GM19239 (cell line): Measurements from ENCODE around the gene ATG14.
"Not testable (repeated sequence)": the region's sequence is repeated elsewhere in the genome, so short reads cannot be mapped to it uniquely, and the experiment has no call there.

Experiments used
- DNase-seq: peaks from one replicate; pipeline ENCODE4 v3.0.0; 2011; ENCODE audit warnings: low spot score; ENCODE audit not compliant: insufficient read length
- FAIRE-seq: peaks from 2 replicates; lab custom pipeline; 2011; peaks lifted over from hg19 to GRCh38; lab: Jason Lieb, UNC

The ATG14 gene

DNA sequence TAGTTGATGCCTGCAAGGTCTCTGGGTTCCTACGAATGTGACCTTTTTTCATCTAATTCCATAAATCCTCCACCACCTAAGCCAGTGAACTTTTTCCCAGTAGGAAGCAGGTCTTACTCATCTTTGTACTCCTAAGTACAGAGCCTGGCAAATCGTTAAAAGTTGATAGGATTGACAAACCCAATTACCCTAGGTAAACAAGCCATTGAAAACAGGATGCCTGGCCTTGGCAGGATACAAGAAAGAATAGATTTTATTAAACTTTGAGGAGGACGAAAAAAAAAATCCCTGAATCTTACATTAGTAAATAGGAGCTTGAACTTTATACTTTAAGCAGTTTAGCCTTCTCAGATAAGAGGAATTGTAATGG lies 23.2 kb upstream of the ATG14 start:
- no peak for DNase-seq
- no peak for FAIRE-seq

- DNase-seq: no peak
- FAIRE-seq: peak; percentile 21
Observed at GRCh38 chr14:55433880-55434804, 22.5 kb upstream of the ATG14 start.

GRCh38 chr14:55432628-55433027 lies 21.0 kb upstream of the ATG14 start:
- DNase-seq: no peak
- no peak for FAIRE-seq

- FAIRE-seq: peak; percentile 66
- no peak for DNase-seq
Observed at GRCh38 chr14:55430024-55430690, 18.5 kb upstream of the ATG14 start.

GRCh38 chr14:55427439-55427838 lies 15.8 kb upstream of the ATG14 start:
- no peak for FAIRE-seq

DNA sequence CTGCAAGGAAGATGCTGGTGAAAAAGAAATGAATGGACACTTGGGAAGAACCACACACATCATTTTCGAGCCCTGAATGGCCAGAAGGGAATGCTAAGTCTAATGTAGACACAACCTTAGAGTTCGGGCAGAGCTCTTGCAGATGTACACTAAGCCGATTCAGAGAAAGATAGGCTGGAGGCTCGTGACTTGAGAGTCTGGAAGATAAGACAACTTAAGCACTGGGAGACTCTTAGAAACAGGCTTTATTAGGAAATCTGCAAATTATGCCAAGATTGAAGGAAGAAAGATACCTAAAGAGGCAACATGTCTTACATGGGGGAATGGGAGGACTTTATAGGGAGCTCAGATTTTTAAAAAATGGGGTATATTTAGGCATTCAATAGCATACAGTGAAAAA lies 15.3 kb upstream of the ATG14 start:
- FAIRE-seq: no peak

More at GRCh38 chr14:55427439-55427838, 15.8 kb upstream of the ATG14 start:
- no peak for DNase-seq

GRCh38 chr14:55425091-55425490 lies 13.5 kb upstream of the ATG14 start:
- FAIRE-seq (no peak), DNase-seq (no peak)

More for the DNA sequence above, 15.3 kb upstream of the ATG14 start:
- DNase-seq: no peak

- FAIRE-seq: no peak
- DNase-seq: no peak
Observed at GRCh38 chr14:55423969-55424368, 12.3 kb upstream of the ATG14 start.

DNA sequence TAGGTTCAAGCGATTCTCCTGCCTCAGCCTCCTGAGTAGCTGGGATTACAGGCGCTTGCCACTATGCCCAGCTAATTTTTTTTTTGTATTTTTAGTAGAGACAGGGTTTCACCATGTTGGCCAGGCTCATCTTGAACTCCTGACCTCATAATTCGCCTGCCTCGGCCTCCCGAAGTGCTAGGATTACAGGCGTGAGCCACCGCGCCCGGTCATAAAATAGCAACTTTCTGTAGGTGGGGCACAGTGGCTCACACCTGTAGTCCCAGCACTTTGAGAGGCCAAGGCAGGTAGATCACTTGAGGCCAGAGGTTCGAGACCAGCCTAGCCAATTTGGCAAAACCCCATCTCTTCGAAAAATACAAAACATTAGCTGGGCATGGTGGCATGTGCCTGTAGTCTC lies 10.7 kb upstream of the ATG14 start:
- not testable (repeated sequence) for FAIRE-seq, DNase-seq

DNA sequence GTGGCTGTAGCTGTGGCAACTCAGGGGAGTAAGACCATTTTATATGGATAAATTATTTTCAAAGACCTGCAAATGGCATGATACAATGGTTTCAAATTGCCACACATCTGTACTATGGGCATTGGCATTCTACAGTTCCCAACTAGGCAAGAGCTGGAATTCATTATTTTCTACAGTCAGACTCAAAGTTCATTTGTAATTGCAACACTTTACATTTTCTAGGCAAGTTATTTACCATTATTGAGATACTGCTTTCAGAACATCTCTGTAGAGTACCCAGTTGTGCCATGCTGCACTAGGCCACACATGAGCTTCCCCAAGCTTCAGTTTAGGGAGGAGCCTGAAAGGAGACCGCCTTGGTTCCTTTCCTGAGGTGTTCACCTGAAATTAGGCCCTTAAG lies 8.0 kb upstream of the ATG14 start:
- FAIRE-seq (no peak), DNase-seq (no peak)

DNA sequence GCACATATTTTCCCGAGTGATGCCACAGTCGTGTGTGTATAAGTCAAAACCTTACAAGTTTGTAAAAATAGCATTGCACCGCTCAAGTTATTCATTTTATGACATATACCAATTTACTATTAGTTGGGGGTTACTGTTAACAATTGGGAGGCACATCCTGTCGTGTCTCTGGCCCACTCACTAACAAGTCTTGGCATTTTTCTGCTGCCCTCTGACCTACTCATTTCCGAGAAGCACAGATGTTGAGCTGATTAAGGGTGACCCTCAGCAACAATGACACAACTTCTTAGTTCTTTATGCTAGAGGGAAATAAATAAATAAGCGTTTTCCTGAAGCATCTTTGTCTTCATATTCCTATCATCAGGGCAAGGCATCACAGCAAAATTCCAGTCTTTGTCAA lies 6.8 kb upstream of the ATG14 start:
- FAIRE-seq: no peak

DNA sequence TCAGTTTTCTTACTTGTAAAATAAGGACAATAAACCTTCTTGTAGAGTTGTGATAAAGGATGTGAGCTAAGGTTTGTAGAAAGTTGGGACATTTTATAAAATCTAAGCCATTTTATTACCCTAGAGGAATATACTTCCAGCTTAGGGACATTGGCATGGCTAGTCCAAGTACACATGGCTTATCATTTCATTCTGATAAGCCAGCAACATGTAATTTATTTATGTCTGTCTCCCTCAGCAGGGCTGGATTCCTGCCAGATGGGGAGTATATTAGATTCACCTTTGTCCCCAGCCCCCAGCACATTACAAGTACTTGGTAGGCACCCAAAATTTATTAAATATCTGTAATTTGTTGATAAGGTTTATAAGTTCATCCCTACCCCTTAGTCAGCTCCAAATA lies 6.3 kb upstream of the ATG14 start:
- no peak for DNase-seq
- FAIRE-seq: no peak

More for the DNA sequence above, 6.8 kb upstream of the ATG14 start:
- DNase-seq: no peak

DNA sequence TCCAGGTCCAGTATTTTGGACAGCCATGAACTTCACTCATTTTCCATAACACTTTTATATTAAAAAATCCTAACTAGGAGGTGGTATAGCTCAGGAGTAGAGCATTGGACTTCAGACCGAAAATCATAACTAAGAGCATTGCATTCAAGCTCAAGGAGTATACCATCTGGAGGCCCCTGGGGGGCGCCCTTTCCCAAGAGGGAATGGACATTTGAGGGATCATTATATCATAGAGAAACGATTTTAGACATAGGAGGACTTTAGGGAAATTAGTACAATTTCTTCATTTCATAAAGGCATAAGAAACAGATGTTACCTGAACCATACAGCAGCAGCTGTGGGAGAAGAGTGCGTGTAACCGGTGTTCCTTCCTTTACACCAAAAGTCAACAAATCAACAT lies 5.2 kb upstream of the ATG14 start:
- FAIRE-seq (peak; percentile 18), DNase-seq (no peak)

GRCh38 chr14:55414551-55414950 lies 2.9 kb upstream of the ATG14 start:
- FAIRE-seq (no peak), DNase-seq (no peak)

DNA sequence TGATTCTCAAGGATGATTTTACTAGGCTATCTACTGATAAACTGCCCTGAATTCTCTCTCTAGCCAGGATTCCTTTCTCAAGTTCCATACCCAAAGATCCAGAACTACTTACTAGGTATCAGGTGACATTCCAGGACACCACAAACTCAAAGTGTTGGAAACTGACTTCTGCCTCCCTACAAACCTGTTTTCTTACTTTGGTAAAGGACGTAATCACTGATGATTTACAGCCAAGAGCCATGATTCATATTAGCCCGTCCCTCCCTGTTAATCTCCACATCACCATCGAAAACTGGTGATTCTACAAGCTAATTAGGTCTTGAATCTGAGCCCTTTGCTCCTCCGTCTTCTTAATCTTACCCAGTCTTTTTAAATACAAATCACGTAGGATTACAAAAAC lies 1.0 kb upstream of the ATG14 start:
- FAIRE-seq: no peak

GRCh38 chr14:55410876-55411275 lies 754 bp downstream of the ATG14 start:
- FAIRE-seq (no peak), DNase-seq (no peak)

More for the DNA sequence above, 1.0 kb upstream of the ATG14 start:
- DNase-seq: no peak

DNA sequence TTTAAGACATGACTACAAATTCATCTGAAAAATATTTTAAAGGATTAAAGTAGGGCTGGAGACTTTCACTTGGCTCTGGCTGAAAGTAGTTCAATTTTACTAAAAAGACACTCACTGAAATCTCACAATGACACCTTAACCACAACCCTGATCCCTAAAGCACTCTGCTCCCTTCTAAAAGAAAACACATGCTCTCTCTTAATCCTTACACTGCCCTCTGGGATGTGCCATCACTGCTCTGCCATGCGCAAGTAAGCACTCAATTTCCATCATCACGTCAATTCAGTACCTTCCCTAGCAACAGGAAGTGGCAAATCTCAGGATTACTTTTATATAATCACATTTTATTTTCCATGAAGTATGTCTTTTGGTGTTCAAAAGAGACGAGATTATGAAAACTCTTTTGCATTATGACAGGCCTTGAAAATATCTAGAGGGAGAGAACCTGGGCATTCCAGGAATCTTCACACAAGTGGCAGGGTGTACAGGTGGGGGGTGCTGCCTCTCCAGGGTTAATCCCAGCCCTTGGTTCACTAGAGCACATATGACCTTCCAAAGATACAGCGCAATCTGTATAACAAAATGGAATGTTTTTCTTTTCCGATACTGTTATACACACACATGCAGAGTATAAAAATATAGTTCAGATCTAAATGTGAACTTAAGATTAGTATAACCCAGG lies 7.3 kb downstream of the ATG14 start:
- DNase-seq (no peak), FAIRE-seq (peak; percentile 21)

- FAIRE-seq (no peak), DNase-seq (no peak)
Observed at GRCh38 chr14:55401751-55402150, 9.9 kb downstream of the ATG14 start.

DNA sequence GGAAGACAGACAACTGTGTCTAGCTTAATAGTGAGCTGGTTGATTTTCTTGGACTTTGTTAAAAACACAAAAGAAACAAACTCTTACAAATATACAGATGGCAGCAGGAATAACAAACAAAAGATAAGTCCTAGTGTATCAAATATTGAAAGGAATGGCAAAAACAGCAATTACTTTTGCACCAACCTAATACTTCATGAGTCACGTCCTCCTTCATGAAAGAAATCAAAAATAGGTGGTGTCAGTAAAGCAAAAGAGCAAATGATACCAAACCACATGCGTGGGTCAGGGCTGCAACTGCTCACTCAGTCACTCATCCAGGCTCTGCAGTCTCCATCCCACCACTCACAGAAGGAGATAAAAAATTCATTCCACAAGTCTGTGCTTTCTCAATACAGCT lies 11.8 kb downstream of the ATG14 start:
- DNase-seq: no peak
- no peak for FAIRE-seq

DNA sequence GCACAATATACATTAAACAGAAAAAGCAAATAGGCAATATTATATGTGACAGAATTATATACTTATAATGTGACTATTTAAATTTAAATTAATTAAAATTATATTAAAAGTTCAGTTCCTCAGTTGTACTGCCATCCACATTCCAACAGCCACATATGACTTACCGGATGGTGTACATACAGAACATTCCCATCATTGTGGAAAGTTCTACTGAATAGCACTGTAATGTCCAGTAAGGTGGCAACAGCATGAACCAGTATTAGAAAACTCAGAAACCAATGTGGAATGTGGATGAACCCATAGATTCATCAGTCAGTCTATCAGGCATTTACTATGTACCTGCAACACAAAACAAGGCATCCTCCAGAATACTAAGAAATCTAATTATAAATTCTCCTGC lies 12.4 kb downstream of the ATG14 start:
- no peak for FAIRE-seq
- no peak for DNase-seq

- no peak for DNase-seq
- FAIRE-seq: no peak
Observed at GRCh38 chr14:55398679-55399078, 13.0 kb downstream of the ATG14 start.
